ENCODE results near the gene RTN4RL1.

Gene RTN4RL1, protein sequence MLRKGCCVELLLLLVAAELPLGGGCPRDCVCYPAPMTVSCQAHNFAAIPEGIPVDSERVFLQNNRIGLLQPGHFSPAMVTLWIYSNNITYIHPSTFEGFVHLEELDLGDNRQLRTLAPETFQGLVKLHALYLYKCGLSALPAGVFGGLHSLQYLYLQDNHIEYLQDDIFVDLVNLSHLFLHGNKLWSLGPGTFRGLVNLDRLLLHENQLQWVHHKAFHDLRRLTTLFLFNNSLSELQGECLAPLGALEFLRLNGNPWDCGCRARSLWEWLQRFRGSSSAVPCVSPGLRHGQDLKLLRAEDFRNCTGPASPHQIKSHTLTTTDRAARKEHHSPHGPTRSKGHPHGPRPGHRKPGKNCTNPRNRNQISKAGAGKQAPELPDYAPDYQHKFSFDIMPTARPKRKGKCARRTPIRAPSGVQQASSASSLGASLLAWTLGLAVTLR

DNA sequence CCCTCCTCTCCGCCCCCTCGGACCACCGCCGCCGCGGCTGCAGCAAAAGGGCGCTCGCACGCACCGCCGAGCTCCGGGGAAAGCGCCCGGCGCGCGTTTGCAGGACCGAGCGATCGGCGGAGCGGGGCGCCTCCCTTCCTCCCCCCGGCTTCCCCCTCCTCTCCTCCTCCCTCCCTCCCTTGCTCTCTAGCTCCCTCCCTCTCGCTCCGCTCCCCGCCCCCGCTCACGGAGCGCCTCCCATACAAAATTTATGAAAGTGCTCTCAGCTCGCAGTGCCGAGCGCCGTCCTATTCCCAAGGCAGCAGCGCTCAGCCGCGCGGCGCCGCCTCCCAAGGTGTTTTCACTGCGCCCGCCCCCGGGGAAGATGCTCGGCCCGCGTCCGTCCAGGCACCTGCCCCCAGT, at the start of gene RTN4RL1:
TSS of gene RTN4RL1 (minus strand) at position 115 of the 402 bp plus-strand sequence. CDS start 469 bp downstream, outside the sequence.
- Histone ChIP-seq H3K27me3 (ENCODE audit: low read depth) (no peaks in the 10 kb centered on the region), H3K9me3 (no peaks in the 10 kb centered on the region), H3K36me3 (replicated peaks) (no peaks in the 10 kb centered on the region; the same call in 1 of the 2 replicates), H3K4me1 (peaks cover 8% of the 10 kb centered on the region), H3K4me3 (peak within 1 kb of the TSS; percentile 50)
- DNase-seq (ENCODE audit: low spot score in 2 of 2) = peak; percentile 84 to 92
- in situ Hi-C loops (cut with MboI; ENCODE audit: low sequenced_read_pairs) = loop anchor here (5.0 to 25.0 kb wide), 2 partner anchors 113 to 388 kb away; partner anchors contain the start of genes RILP, SCARF1 and SLC43A2

DNA sequence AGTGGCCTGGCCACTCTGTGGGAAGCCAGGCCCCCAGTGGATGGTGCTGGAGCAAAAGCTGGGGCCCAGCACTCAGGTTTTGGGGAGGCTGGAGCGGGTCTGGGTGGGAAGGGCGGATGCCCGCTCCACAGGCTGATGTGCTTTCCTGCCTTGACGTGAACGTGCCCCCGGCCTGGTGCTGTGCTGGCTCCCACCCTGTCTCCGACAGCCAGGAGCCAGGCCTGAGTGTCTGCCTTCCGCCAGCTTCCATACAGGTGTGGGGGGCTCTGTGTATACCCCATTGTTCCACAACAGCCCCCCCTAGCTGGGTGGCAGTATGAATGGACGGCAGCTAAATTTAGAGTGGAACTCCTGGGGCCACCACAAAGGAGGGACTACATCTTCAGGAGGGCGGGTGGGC, 49.8 kb upstream of the RTN4RL1 start:
- H3K36me3 ChIP-seq (replicated peaks) = peaks cover 10% of the 10 kb centered on the region
- no peak for DNase-seq (ENCODE audit: low spot score in 2 of 2)
- no peaks in the 10 kb centered on the region for H3K9me3 ChIP-seq
- H3K4me3 ChIP-seq = no peak overlapping the region
- in situ Hi-C loops (cut with MboI; ENCODE audit: low sequenced_read_pairs) = no loop called here
- H3K27me3 ChIP-seq (ENCODE audit: low read depth) = no peaks in the 10 kb centered on the region
- H3K4me1 ChIP-seq = no peaks in the 10 kb centered on the region

DNA sequence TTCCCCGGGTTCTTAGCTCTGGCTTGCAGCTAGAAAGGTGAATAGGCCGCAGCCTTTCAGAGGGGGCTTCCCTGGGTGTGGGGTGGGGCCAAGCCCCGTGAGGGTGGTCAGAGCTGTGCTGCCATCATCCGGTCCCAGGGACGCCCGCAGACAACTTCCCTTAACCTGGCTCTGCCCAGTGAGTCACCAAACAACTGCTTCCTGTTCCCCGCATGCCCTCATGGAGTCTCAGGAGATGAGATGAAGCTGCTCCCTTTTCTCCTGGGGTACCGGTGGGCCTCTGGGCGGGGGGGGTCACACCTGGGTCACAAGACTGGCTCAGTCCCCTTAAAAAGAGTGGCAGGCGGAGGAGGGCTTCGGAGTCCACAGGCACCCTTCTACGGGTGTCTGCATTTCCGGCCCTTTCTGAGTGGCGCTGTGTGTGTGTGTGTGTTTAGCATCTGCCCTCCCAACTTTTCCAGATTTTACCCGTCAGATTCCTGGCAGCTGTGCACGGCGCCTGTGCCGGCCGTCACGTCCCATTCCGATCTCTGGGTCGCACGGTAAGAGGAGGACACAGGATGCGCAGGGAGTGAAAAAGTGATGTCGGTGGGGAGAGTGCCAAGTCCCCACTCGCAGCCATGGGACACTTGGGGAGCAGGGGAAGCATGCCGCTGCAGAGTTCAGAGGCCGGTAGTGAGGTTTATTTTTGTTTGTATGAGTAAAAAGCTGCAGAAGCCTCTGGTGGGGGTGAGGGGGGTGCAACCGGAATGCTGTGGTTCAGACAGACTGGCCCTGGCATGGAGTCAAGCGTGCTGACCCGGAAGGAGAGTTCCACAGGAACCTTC, 46.5 kb upstream of the RTN4RL1 start:
- Histone ChIP-seq H3K9me3 (no peaks in the 10 kb centered on the region), H3K4me3 (no peak overlapping the region), H3K27me3 (ENCODE audit: low read depth) (no peaks in the 10 kb centered on the region), H3K4me1 (no peaks in the 10 kb centered on the region), H3K36me3 (replicated peaks) (peaks cover 3% of the 10 kb centered on the region; the same call in 1 of the 2 replicates)
- in situ Hi-C loops (cut with MboI; ENCODE audit: low sequenced_read_pairs) = no loop called here
- no peak for DNase-seq (ENCODE audit: low spot score in 2 of 2)

DNA sequence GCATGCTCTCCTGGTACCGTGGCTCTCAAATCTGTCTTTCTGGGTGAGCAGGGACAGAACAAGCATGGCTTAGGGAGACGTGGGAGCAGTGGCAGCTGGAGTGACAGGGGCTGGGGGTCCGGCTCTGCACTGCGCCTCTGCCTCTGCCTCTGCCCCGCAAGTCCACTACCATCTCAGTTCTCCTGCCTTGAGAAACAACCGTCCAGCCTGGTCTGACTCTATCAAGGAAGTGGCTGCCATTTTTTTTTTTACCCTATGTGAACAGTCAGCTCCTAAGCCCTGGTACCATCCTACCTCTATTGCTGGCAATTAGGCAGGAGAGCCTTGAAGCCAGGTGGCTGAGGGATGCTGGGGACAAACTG, 45.9 kb upstream of the RTN4RL1 start:
- Histone ChIP-seq H3K4me1 (no peaks in the 10 kb centered on the region), H3K4me3 (no peak overlapping the region), H3K9me3 (no peaks in the 10 kb centered on the region), H3K27me3 (ENCODE audit: low read depth) (no peaks in the 10 kb centered on the region), H3K36me3 (replicated peaks) (peaks cover 6% of the 10 kb centered on the region; the same call in 1 of the 2 replicates)
- in situ Hi-C loops (cut with MboI; ENCODE audit: low sequenced_read_pairs) = no loop called here
- DNase-seq (ENCODE audit: low spot score in 2 of 2) = no peak

DNA sequence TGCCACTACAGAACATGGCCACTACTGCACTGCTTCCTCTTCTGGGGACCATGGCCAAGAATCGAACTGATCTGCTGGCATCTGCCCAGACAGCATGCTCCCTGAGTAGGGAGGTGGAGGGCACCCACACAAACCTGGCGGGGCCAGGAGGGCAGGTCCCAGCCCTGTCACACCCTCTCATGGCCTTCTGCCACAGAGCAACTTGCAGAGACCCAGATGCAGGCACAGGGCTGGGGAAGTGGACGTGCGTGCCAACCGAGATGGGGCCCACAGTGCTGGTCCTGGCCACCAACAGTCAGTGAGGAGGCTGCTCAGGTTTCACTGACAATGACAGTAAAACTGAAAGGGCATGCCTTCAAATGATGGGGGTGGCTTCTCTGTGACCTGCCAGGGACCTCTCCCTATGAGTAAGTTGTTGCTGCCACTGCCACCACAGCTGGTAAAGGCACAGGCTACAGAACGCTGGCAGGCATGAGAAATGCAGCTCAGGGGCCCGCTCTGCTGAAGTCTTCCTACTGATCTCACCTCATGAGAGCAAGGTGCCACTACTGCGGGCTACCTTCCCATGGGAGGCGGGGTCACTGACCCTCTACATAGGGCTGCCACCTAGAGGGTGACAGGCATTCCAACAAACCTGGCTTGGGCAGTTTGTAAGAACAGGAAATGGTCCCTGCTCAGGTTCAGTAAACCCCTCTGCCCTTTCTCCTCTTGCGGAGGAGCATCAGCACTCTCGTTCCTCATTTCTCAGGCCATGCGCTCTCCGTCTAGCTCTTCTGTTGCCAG, 45.3 kb upstream of the RTN4RL1 start:
- H3K4me1 ChIP-seq = no peaks in the 10 kb centered on the region
- peaks cover 10% of the 10 kb centered on the region for H3K36me3 ChIP-seq (replicated peaks)
- H3K4me3 ChIP-seq = no peak overlapping the region
- H3K27me3 ChIP-seq (ENCODE audit: low read depth) = no peaks in the 10 kb centered on the region
- no peak for DNase-seq (ENCODE audit: low spot score in 2 of 2)
- H3K9me3 ChIP-seq = no peaks in the 10 kb centered on the region
- in situ Hi-C loops (cut with MboI; ENCODE audit: low sequenced_read_pairs) = no loop called here

DNA sequence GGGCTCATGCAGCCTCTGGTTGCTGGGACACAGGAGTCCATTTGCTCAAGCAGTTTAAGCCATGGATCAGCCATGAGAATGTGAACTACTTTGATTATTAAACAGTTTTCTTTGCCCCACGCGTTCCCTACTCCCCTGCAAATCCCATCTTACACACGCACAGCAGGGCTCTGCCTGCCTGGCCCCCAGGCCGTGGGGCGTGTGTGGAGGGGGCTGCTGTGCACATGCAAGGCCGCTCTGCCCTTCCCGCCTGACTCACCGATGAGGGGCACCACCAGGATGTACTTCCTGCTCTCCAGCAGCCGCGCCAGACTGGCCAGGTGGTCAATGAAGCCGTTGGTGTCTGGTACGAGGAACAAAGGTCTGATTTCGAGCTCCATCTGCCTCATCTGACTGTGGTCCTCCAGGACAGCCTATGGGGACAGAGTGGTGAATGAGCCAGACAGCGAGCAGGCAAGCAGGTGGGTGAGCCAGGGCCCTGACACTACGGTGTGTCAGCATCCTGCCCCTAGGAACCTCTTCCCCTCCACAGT, 43.5 kb upstream of the RTN4RL1 start:
- Histone ChIP-seq H3K4me1 (no peaks in the 10 kb centered on the region), H3K27me3 (ENCODE audit: low read depth) (no peaks in the 10 kb centered on the region), H3K9me3 (no peaks in the 10 kb centered on the region), H3K4me3 (no peak overlapping the region), H3K36me3 (replicated peaks) (peaks cover 23% of the 10 kb centered on the region)
- in situ Hi-C loops (cut with MboI; ENCODE audit: low sequenced_read_pairs) = loop anchor here (5.0 kb wide), 1 partner anchor 174 kb away; no protein-coding TSS in a partner anchor
- no peak for DNase-seq (ENCODE audit: low spot score in 2 of 2)

DNA sequence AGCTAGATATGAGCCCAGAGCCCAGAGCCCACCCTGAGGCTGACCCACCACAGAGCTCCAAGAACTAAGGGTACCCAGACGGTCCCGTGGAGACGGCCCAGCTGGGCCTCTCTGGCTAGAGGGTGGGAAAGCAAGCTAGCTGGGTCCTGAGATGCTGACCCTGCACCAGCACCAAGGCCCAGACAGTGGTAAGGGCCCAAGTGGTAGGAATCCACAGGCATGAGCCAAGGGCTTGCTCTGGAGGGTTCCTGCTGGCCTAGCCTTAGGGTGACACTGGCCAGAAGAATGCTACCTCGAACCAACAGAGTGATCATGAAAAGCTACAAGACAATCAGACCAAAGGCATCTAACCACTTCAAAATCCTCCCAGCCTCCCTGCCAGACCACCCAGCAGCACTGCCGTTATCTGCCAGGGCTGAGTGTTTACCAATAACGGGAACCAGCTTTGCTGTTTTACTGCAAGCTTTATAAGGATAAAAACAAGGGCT, 42.9 kb upstream of the RTN4RL1 start:
- no peaks in the 10 kb centered on the region for H3K27me3 ChIP-seq (ENCODE audit: low read depth)
- no peak overlapping the region for H3K4me3 ChIP-seq
- no peak for DNase-seq (ENCODE audit: low spot score in 2 of 2)
- H3K4me1 ChIP-seq = no peaks in the 10 kb centered on the region
- in situ Hi-C loops (cut with MboI; ENCODE audit: low sequenced_read_pairs) = loop anchor here (5.0 kb wide), 1 partner anchor 174 kb away; no protein-coding TSS in a partner anchor
- peaks cover 27% of the 10 kb centered on the region for H3K36me3 ChIP-seq (replicated peaks)
- no peaks in the 10 kb centered on the region for H3K9me3 ChIP-seq

DNA sequence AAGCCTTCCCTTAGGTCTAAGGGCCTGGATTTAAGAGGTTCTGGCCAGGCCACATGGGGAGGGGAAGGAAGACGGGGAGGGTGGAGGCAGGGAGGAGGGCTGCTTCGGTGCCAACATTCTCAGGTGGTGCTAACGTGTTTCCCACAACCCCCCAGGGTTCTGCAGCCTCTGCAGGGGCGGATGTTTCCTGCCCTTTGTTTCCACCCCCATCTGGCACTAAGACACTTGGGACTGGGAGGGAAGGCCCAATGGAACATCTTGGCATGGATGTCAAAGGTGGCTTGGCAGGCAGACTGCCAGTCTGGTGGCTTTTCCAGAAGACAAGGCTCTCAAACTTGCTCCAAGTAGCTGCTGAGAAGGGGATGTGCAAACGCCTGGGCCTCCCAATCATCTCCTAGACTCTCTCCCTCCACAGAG, 42.5 kb upstream of the RTN4RL1 start:
- Histone ChIP-seq H3K4me1 (no peaks in the 10 kb centered on the region), H3K4me3 (no peak overlapping the region)

DNA sequence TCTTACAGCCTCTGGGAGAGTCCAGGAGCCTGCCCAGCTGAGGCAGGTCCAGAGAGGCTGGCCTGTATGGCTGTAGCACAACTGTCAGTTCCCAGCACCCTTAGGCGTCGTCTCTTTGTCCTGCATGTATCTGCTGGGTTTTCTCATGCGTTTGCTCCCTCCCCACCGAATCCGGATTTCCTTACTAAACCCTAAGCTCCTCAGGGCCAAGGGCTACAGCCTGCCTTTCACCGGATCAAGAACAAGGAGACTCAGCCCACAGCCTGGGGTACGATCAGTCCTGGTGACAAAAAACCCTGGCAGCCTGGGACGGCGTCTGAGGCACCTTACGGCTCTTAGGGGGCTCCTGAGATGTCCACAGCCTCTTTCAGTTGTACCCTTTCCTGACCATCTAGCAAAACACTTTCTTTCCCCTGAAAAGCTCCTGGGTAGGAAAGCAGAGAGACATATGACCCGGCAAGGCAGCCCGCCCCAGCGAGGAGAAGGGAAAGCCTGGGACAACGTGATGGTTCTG, 42.0 kb upstream of the RTN4RL1 start:
- in situ Hi-C loops (cut with MboI; ENCODE audit: low sequenced_read_pairs) = loop anchor here (5.0 kb wide), 1 partner anchor 175 kb away; no protein-coding TSS in a partner anchor
- no peaks in the 10 kb centered on the region for H3K4me1 ChIP-seq
- no peaks in the 10 kb centered on the region for H3K27me3 ChIP-seq (ENCODE audit: low read depth)
- no peak for DNase-seq (ENCODE audit: low spot score in 2 of 2)
- H3K36me3 ChIP-seq (replicated peaks) = peaks cover 24% of the 10 kb centered on the region
- no peaks in the 10 kb centered on the region for H3K9me3 ChIP-seq
- no peak overlapping the region for H3K4me3 ChIP-seq

More for the DNA sequence above, 42.5 kb upstream of the RTN4RL1 start:
- DNase-seq (ENCODE audit: low spot score in 2 of 2) = no peak
- H3K27me3 ChIP-seq (ENCODE audit: low read depth) = no peaks in the 10 kb centered on the region
- in situ Hi-C loops (cut with MboI; ENCODE audit: low sequenced_read_pairs) = loop anchor here (5.0 kb wide), 1 partner anchor 175 kb away; no protein-coding TSS in a partner anchor
- H3K9me3 ChIP-seq = no peaks in the 10 kb centered on the region
- peaks cover 24% of the 10 kb centered on the region for H3K36me3 ChIP-seq (replicated peaks)

DNA sequence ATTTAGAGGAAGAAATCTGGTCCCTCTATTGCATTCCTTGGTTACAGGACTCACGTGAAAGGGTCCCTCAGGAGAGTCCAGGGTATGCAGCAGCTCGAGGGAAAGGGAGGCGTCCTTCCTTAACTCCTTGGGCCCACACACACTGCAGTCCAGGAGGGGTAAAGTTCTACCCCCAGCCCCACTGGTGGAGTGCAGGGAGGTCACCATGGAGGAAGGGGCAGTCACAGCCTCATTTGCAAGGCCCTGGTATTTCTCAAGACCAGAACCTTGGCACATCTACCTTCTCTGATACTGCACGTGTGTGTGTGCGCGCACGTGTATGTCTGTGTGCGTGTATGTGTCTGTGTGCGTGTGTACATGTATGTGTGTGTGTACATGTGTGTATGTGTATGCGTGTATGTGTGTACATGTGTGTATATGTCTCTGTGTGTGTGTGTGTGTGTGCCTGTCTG, 40.8 kb upstream of the RTN4RL1 start:
- Histone ChIP-seq H3K4me1 (no peaks in the 10 kb centered on the region), H3K27me3 (ENCODE audit: low read depth) (no peaks in the 10 kb centered on the region), H3K36me3 (replicated peaks) (peaks cover 24% of the 10 kb centered on the region), H3K9me3 (no peaks in the 10 kb centered on the region), H3K4me3 (no peak overlapping the region)
- no peak for DNase-seq (ENCODE audit: low spot score in 2 of 2)
- in situ Hi-C loops (cut with MboI; ENCODE audit: low sequenced_read_pairs) = loop anchor here (5.0 kb wide), 1 partner anchor 176 kb away; no protein-coding TSS in a partner anchor

DNA sequence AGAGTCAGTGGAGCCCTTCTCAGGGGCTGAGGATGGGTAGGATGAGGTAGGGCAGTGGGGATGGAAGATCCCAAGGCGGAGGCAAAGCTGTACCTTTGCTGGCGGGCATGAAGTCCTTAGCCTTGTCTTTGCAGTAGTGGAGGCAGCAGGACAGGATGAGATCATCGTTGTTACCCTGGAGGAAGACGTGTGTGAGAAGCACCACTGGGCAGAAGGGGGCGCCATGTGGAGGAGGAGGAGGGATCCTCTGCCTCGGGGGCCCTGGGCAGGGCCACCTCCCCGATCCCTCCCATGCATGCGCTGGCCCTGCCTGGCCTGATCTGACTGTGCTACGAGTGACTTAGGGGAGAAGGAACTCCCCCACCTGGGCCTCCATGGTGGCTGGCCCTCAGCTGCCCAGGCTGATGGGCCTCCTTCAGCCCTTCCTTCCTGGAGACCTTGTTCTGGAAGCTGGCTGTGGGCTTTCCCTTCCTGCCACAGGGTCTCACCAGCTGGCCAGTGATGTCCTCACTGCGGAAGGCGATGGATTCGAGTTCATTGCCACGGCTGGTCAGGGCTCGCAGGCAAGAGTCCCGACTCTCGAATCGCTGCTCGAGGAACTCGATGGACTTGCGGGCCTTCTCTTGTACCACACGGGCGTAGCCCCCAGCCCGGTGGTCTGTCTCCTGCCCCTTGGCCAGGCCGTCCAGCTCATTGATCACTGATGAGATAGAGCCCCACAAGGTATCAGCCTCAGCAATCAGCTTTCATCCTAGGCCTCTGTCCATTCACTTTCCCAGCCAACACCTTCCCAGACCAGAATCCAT, 40.0 kb upstream of the RTN4RL1 start:
- in situ Hi-C loops (cut with MboI; ENCODE audit: low sequenced_read_pairs) = loop anchor here (5.0 kb wide), 1 partner anchor 177 kb away; no protein-coding TSS in a partner anchor
- peaks cover 24% of the 10 kb centered on the region for H3K36me3 ChIP-seq (replicated peaks)
- no peaks in the 10 kb centered on the region for H3K4me1 ChIP-seq
- H3K9me3 ChIP-seq = no peaks in the 10 kb centered on the region
- peak in 1 of 2 experiments; percentile 79 for DNase-seq (ENCODE audit: low spot score in 2 of 2)
- no peak overlapping the region for H3K4me3 ChIP-seq
- no peaks in the 10 kb centered on the region for H3K27me3 ChIP-seq (ENCODE audit: low read depth)

DNA sequence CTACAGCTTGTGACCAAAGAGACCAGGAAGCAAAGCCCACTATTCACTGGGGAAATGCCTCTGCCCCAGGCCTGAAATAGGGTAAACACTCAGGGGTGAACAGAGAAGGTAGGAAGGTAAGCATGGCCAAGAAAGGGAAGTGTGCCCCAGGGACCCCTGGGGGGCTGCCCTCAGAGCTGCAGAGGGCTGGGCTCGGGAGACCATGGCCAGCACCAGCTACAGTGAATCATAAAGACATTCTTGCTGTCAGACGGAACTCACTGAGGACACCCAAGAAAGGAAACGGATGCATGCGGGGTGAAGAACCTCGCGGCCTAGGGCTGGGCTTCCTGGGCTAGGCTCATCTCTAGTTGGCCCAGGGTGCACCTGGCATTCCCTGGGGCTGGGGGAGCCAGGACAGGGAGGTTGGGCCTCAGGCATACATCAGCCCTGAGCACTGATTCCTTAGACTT, 39.4 kb upstream of the RTN4RL1 start:
- Histone ChIP-seq H3K4me1 (no peaks in the 10 kb centered on the region), H3K27me3 (ENCODE audit: low read depth) (no peaks in the 10 kb centered on the region), H3K9me3 (no peaks in the 10 kb centered on the region), H3K4me3 (no peak overlapping the region), H3K36me3 (replicated peaks) (peaks cover 24% of the 10 kb centered on the region)
- in situ Hi-C loops (cut with MboI; ENCODE audit: low sequenced_read_pairs) = no loop called here
- DNase-seq (ENCODE audit: low spot score in 2 of 2) = no peak

Data from HAP-1 (cell line).